COLO829 (cell line): ENCODE measurements around the gene CNNM4.

Experiments
- DNase-seq: peaks from one replicate; pipeline ENCODE4 v3.0.0; 2012; ENCODE audit warnings: low spot score

The CNNM4 gene

DNA sequence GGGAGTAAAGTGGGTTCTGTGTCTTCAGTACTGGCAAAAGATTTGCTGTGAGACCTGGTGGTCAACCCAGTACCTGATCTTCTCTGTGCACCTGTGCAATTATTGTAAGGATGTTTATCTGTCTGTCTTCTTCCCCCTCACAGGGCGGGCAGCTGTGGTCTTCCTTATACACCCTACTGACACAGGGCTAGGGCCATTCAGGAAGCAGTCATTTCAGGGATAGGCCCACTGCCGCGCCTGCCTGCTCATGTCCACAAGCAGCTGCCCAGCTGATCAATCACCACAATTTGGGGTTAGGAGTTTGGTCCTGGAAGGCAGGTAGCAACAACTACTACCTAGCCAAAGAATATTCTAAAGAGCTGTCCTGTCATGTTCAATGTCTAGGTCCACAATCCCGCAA lies 1.2 kb upstream of the CNNM4 start:
- DNase-seq = no peak

DNA sequence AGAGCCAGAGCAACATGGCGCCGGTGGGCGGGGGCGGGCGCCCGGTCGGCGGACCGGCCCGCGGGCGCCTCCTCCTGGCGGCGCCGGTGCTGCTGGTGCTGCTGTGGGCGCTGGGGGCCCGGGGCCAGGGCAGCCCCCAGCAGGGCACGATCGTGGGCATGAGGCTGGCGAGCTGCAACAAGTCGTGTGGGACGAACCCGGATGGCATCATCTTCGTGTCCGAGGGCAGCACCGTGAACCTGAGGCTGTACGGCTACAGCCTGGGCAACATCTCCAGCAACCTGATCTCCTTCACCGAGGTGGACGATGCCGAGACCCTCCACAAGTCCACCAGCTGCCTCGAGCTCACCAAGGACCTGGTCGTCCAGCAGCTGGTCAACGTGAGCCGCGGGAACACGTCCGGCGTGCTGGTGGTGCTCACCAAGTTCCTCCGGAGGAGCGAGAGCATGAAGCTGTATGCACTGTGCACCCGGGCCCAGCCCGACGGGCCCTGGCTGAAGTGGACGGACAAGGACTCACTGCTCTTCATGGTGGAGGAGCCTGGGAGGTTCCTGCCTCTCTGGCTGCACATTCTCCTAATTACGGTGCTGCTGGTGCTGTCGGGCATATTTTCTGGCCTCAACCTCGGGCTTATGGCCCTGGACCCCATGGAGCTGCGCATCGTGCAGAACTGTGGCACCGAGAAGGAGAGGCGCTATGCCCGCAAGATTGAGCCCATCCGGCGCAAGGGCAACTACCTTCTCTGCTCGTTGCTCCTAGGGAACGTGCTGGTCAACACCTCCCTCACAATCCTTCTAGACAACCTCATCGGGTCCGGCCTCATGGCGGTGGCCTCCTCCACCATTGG lies 507 bp downstream of the CNNM4 start:
- DNase-seq = no peak

DNA sequence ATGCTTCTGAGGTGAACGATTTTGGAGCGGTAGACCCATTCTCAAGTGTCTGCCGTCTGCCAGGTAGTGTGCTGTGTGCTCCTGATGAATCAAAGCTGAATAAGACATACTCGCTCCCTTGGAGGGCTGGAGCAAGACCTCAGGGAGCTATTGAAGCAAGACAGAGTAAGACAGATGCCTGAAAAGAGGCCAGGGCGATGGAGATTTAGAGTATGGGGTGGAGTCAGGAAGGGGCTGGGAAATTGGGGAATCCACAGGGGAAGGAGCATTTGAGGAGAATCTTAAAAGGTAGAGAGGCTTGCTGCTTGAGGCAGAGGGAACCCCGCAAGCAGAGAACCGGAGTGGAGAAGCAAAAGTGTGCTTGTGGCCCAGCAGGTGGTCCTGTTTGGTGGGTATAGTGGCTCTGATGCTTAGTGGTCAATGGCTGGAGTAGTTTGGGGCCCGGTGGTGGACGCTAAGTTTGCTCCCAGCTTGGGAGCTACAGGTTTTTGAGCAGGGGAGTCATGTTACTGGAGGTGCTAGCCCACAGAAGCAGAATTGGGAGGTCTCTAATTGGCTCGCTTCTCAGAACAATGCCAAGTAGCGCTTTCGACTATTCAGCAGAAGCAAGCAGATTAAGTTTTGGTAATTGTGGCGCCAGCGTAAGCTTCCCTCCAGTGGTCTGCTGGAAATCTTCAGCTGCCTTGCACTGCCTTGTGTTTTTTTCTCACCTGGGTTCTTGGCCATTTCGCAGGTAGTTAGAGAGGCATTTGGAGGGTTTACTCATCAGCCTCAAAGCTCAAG lies 2.0 kb downstream of the CNNM4 start:
- DNase-seq = no peak

DNA sequence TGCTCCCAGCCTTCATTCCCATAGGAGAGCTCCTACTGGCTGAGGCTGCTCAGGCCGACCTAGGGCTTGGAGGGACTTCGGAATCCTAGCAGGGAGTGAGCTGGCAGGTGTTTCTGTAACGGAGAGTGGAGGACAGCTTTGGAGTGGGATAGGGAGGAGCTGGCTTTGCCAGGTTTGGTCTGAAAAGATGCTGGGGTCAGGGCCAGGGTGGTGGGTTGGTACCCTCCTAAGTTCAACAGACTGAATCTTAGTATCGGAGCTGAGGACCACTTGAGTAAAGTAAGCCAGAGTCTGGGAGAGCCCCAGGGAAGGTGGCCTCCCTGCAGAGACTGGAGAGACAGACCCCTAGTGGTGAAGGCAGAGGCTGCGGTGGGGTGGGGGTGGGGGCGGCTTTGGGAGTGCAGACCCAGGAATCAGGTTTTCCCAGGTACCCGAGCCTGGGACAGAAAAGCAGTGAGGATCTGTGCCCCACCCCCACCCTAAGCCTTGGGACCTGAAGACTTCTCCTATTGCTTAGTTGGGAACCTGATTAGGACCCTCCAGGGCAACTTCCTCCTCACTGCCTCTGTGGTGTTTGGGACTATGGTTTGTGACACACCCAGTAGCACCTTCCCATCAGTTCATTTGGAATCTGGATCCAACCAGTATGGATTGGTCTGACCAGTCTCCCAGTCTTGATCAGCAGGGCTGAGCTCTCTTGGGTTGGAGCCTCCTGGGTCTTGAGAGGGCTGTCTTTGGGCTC lies 3.0 kb downstream of the CNNM4 start:
- DNase-seq = no peak

DNA sequence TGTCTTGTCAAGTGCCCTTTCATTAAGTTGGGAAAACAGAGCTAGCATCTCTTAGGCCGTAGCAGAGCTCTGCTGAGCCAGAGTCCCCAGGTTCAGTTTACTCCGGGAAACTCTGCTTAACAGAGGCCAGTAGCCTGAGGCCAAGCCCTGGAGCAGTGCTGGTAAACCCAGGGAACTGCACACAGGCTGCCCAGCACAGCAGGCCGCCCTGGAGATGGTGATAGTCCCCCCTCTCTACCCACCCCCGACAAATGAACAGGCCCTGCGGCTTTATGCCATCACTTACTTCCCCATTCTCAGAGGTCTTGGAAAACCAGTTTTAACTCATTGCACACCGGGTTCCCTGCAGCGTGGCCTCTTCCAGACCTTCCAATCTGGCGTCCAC lies 3.5 kb downstream of the CNNM4 start:
- no peak for DNase-seq

DNA sequence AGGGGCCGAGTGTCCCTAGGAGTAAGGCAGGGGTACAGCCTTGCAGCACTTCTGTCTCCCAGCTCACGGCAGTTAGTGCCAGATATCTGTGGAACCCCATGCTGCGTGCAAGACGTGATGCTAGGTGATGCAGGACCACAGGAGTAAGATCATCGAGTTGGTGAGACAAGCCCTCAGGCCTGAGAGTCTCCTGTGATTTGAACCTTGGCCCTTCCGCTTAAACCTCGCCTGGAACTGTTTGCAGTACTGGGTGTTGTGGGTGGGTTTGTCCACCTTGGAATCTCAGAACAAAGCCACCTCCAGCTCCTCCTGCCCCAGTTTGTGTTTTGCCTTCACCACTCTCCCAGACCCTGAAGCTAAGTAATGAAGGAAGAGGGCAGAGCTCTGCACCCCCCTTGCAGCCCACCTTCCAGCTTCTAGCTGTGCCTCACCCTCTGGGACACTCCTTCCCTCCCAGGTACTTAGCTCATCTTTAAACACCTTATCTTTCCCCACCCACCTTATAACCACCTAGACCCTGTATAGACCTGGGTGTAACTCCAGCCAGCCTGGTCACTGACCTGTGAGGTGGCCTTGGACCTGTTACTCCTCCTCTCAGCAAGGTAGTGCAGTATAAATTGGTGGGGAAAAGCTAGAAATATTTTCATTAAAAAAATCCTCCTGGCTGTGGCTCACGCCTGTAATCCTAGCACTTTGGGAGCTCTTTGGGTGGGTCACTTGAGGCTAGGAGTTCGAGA lies 6.6 kb downstream of the CNNM4 start:
- DNase-seq = no peak

DNA sequence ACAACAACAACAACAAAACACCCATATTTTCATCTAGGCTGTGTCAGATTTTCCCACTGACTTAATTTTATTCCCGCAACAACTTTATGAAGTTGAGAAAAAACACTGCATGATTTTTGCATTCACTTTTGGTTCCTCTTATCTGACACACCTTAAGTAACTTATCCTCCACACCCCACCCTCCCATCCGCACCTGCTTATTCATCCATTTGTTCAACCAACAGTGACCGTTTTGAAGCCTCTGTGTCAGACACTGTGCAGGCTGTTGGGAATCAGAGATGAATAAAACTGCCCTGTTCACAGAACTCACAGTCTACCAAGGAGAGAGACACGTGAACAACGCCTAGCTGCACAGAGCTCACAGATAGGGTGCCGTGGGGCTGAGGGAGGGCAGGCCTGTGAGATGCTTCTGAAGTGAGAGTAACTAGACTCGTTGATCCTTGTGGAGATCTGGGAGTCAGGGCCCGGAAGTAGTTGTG lies 7.4 kb downstream of the CNNM4 start:
- DNase-seq = no peak

DNA sequence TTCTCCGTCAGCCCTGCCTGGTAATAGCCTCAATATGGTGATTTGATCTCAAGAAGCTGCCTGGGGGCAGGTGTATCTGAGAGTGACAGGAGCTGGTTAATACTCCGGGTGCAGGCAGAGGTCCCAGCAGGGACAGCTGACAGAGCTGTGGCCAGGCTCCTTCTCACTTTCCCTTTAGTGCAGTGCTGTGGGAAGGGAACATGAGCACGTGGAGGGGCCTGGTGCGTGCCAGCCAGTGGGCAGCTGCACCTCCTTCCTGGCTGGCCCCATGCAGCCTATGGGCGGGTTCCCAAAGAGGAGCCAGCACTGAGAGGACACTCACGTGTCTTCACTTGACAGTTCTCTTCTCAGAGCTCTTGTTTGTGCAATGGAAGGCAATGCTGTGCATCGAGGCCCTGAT lies 9.1 kb downstream of the CNNM4 start:
- no peak for DNase-seq

DNA sequence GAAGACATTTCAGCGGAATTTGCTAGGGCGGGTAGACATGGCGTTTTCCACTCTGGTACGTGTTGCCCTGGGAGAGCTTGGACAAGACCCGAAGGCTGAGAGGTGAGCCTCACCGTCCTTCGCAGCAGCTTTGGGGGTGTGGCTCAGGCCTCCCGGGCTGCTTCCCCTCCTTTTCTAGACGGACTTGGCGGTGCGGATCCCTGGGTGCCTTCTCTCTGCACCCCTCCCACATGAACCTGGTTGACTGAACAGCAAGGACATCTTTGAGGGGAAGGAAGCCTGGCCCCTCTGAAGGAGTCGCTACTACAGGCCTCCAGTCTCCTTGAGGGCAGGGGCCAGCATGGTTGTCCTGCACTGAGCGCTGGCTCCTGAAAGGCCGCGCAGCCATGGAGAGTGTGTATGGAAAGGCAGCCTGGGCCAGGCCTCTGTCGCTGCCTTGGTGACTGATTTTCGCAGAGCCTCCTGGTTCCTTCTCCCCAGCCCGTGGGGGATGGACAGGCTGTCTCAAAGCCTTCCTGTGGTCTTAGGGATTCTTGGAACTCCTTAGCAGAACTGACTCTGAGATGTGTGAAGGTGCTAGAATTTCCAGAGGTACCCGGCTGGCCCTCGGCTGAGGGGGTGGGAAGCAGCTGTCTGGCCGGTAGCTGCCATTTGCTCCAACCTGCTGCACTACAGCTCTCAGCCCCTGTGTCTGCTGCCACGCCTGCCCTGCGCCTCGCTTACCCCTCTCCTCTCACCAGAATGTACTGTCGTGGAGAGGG lies 9.9 kb downstream of the CNNM4 start:
- no peak for DNase-seq

DNA sequence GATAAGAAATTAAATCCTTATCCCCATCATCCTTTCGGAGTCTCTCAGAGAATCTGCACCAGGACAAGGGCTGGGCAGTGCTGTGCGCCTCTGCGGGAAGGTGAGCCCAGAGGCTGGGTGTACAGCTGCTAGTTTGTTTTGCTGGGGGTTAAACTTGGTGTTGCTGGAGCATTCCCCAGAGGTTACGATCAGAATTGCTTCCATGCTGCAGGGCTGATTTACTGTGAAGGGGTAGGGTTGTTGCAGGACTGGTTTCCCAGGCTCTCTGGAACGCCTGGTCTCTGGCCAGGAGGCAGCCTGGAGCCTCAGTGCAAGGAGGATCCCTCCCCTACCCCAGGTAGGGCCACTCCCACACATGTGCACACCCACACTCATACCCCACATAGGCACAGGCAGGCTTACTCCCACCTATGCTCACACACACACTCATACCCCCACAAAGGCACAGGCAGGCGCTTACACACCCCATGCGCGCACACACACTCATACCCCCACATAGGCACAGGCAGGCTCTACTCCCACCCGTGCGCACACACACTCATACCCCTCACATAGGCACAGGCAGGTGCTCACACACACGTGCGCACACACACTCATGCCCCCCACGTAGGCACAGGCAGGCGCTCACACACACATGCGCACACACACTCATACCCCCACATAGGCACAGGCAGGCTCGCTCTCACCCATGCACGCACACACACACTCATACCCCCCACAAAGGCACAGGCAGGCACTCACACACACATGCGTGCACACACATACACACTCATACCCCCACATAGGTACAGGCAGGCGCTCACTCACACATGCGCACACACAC lies 11.3 kb downstream of the CNNM4 start:
- no peak for DNase-seq

DNA sequence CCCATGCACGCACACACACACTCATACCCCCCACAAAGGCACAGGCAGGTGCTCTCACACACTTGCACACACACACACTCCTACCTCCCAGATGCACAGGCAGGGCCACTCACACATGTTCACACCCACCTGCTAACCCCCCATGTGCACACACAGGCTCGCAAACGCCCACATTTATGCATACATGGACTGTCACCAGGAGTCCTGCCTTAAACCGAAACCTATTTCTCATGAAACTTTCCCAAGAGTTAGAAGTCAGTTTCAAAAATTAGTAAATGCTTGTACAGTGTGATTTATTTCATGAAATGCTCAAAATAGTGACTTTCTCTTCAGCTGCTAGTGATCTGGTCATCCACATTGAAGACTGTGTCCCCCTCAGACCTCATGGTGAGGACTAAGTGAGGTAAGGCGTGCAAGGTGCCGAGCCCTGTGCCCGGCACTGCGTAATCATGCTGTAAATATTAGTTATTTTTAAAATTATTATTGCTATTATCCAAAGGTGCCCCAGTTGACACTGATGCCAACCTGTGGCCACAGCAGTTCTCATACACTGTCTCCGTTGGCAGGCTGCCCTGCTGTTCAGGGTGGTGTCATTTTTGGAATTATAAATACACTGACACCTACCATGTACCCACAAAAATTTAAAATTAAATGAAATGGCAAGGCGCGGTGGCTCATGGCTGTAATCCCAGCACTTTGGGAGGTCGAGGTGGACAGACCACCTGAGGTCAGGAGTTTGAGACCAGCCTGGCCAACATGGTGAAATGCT lies 12.4 kb downstream of the CNNM4 start:
- no peak for DNase-seq

DNA sequence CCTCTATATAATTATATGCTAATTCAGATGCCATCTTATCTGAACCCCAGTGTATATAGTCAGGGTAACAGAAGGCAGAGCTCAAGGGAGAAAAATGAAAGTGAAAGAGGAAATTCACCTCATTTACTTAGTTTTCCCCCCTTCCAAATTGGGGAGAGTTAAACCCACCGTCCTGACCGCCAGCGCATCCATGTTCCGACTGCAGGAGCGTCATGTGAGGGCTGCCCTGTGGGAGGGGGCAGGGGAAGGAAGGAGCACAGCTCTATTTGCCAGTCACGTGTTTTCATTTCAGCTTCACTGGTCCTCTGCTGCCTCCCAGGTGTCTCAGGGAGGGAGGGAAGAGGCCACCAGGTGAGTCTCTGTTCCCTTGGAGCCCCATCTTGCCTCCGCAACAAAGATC lies 13.2 kb downstream of the CNNM4 start:
- DNase-seq = no peak

DNA sequence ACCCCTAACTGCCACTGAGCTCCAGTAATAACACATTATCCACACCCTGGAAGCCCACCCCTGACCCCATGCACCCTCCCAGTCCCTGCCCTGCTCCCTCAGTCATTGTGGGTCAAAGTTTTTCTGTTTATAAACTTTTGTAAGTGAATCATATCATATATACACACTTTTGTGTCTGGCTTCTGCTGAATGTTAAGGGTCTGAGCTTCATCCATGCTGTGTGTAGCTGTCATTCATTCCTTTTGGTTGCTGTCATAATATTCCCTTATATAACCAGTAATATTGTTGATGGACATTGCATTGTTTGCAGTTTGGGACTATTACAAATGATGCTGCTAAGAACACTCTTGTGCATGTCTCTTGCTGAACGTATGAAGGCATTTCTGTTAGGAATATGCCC lies 14.5 kb downstream of the CNNM4 start:
- DNase-seq = no peak

DNA sequence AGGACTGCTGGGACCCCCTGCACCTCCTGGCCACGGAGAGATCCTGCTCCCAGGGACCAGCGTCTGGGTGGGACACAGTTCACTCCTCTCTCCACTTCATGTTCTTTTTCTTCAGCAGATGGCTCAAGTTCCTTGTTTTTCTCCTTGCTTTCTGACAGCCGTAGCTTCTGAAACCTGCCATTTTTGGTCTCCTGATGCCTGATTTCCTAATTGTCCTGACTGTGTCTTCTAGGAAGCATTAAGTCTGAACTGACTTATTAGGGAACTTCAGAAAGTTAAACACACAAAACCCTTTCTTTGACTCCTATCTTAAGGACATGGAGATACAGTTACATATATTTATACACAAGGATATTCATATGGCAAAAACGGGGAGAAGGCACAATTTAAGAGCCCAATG lies 22.7 kb downstream of the CNNM4 start:
- no peak for DNase-seq

DNA sequence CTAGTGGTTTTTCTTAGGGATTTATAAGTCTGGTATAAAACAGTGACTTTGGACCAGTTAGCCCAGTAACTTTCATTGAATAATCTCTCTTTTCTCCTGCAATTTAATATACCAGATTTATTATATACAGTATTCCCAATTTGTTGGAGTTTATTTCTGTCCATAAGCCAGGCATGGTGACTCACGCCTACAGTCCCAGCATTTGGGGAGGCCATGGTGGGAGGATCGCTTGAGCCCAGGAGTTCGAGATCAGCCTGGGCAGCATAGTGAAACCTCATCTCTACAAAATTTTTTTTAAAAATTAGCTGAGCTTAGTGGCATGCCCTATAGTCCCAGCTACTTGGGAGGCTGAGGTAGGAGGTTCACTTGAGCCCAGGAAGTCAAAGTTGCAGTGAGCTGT lies 26.7 kb downstream of the CNNM4 start:
- no peak for DNase-seq

DNA sequence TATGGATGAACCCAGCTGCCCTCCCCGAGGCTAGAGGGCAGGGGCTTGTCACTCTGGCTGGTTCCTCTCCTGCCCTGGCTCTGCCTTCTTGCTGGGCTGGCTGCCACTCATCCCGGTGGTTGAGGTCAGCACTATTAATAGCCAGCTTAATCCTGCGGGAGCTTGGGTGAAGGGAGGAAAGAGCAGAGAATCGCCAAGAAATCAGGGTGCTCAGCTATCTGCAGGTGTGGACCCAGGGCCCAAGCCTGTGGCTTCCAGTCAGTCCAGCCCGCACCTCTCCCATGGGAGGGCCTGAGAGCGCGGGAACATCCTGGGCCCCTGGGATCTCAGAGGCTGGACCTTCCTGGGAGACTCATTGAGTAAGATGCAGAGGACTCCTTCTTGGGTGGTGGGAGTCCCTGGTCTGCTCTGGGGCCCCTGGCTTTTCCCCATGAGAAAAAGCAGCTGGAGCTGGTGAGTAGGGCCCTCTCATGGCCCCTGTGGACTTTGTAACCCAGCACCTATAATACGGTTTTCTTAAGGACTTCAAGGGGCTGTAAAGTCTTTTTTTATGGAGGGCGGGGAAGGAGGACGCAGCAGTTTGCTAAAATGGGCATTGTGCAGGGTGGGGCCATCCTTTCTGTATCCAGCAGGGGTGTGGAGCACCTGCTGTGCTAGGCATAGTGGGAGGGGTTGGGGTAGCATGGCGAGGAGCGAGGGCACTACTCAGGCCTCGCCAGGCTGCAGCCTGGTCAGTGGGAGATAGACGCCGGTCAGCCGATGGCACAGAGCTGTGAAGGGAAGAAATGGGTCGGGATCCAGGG lies 27.9 kb downstream of the CNNM4 start:
- no peak for DNase-seq

DNA sequence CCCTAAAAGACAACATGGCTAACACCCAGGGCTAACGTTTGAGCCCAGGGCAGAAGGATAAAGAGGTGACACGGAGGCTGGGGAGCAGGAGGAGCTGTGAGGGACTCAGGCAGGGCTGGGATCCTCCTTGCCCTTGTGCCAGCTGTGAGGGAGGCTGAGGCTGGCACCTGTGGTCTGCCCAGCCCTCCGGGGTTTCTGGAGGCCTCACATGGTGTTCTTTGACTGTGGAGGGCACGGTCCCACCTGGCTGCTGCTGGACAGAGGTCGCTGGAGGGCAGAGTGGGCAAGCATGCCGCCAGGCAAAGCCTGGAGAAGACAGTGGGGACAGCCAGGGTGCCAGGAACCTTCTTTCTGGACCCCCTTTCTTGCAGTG lies 28.5 kb downstream of the CNNM4 start:
- DNase-seq = no peak
